DND-41 (cell line): ENCODE results near the gene C1orf210.
A peak's percentile ranks its signal among the peaks of the same experiment; 100 is the strongest.

Source experiments
- ATAC-seq: fragments of 200-7000 bp; cut with Tn5 transposase; 3 replicates; pipeline ENCODE4 v1.9.1; 2021; ENCODE audit warnings: low read depth; ENCODE audit not compliant: insufficient read depth
- DNase-seq: peaks from one replicate; pipeline ENCODE4 v3.0.0-alpha.2; 2020
- H2AFZ ChIP-seq: 2 replicates; pipeline ENCODE4 v1.6.0; 2012; ENCODE audit warnings: low read depth, low read length
- H3K27ac ChIP-seq: 2 replicates; pipeline ENCODE4 v1.5.1; 2012; ENCODE audit warnings: low read length, inconsistent platforms
- H3K27me3 ChIP-seq: fragments of 200-600 bp; sonication (generic); 2 replicates; pipeline ENCODE4 v1.6.0; 2012; ENCODE audit warnings: low read length, mild to moderate bottlenecking, inconsistent platforms; ENCODE audit not compliant: insufficient read depth, poor library complexity
- H3K36me3 ChIP-seq: 2 replicates; pipeline ENCODE4 v1.5.1; 2012; ENCODE audit warnings: low read length, inconsistent platforms; ENCODE audit not compliant: insufficient read depth
- H3K4me1 ChIP-seq: 2 replicates; pipeline ENCODE4 v1.5.1; 2012; ENCODE audit warnings: mild to moderate bottlenecking, low read length; ENCODE audit not compliant: insufficient read depth
- H3K4me2 ChIP-seq: 2 replicates; pipeline ENCODE4 v1.6.0; 2012; ENCODE audit warnings: mild to moderate bottlenecking, moderate library complexity, low read length, inconsistent platforms; ENCODE audit not compliant: insufficient read depth
- H3K4me3 ChIP-seq, 2 experiments: fragments of 200-600 bp in 1 of 2; shearing (Covaris generic) in 1 of 2; 2 replicates each; pipeline ENCODE4 v1.5.1; 2012 to 2016; ENCODE audit warnings: inconsistent platforms in 2 of 2, low read length in 2 of 2, mild to moderate bottlenecking in 2 of 2, low read depth in 1 of 2, moderate library complexity in 1 of 2
- H3K79me2 ChIP-seq: 2 replicates; pipeline ENCODE4 v1.6.0; 2012; ENCODE audit warnings: low read length, inconsistent platforms; ENCODE audit not compliant: insufficient read depth
- H3K9ac ChIP-seq: 2 replicates; pipeline ENCODE4 v1.6.0; 2012; ENCODE audit warnings: low read depth, mild to moderate bottlenecking, inconsistent platforms, low read length, moderate library complexity
- H3K9me3 ChIP-seq: 2 replicates; pipeline ENCODE4 v1.5.1; 2012; ENCODE audit warnings: low read length, moderate library complexity, mild to moderate bottlenecking, inconsistent platforms; ENCODE audit not compliant: insufficient read depth, severe bottlenecking
- H4K20me1 ChIP-seq: 2 replicates; pipeline ENCODE4 v1.6.0; 2012; ENCODE audit warnings: low read length; ENCODE audit not compliant: insufficient read depth
- CTCF ChIP-seq: IDR thresholded peaks from 2 replicates; pipeline ENCODE4 v1.5.1; 2012; ENCODE audit warnings: borderline replicate concordance, low read length, moderate library complexity, mild to moderate bottlenecking; ENCODE audit not compliant: poor library complexity, severe bottlenecking; ENCODE audit errors: extremely low read depth
- EZH2 ChIP-seq: IDR thresholded peaks from 3 replicates; pipeline ENCODE4 v1.6.1; 2012; ENCODE audit warnings: borderline replicate concordance, low read depth, mild to moderate bottlenecking, moderate library complexity, low read length, inconsistent platforms; ENCODE audit not compliant: severe bottlenecking

Gene C1orf210

GRCh38 chr1:43273708-43274107, 11.7 kb downstream of the C1orf210 start:
- no peak for TF ChIP-seq CTCF
- TF ChIP-seq EZH2, result no peak
- no peaks in the 10 kb centered on the region for H3K27me3 ChIP-seq
- no peaks in the 10 kb centered on the region for H3K79me2 ChIP-seq
- H4K20me1 ChIP-seq, result no peaks in the 10 kb centered on the region
- H3K4me1 ChIP-seq, result peaks cover 13% of the 10 kb centered on the region
- H3K9ac ChIP-seq, result no peak overlapping the region
- ATAC-seq (no peak), DNase-seq (no peak)
- peak overlapping the region; percentile 74 for H3K27ac ChIP-seq
- H3K36me3 ChIP-seq, result no peaks in the 10 kb centered on the region
- peak overlapping the region in 1 of 2 experiments; percentile 23; a peak in 2 of 4 replicates for H3K4me3 ChIP-seq
- no peak overlapping the region for H3K4me2 ChIP-seq
- H3K9me3 ChIP-seq, result peaks cover 8% of the 10 kb centered on the region
- peak overlapping the region; percentile 73 for H2AFZ ChIP-seq

- Histone ChIP-seq H3K79me2 (no peaks in the 10 kb centered on the region), H3K4me1 (peaks cover 13% of the 10 kb centered on the region), H4K20me1 (no peaks in the 10 kb centered on the region), H3K9ac (no peak overlapping the region), H3K9me3 (peaks cover 8% of the 10 kb centered on the region), H3K27me3 (no peaks in the 10 kb centered on the region), H3K4me2 (no peak overlapping the region), H2AFZ (no peak overlapping the region), H3K36me3 (no peaks in the 10 kb centered on the region), H3K27ac (no peak overlapping the region), H3K4me3 (no peak overlapping the region)
- no peak for TF ChIP-seq CTCF
- TF ChIP-seq EZH2, result no peak
- DNase-seq, result no peak
- ATAC-seq, result no peak
These were observed 12.5 kb downstream of the C1orf210 start for GRCh38 chr1:43272576-43273571.

GRCh38 chr1:43272161-43272560, 13.2 kb downstream of the C1orf210 start:
- no peak overlapping the region for H3K27ac ChIP-seq
- H3K4me3 ChIP-seq, result no peak overlapping the region
- ATAC-seq (no peak), DNase-seq (no peak)
- no peaks in the 10 kb centered on the region for H3K27me3 ChIP-seq
- no peak overlapping the region for H2AFZ ChIP-seq
- no peak overlapping the region for H3K9ac ChIP-seq
- no peak for TF ChIP-seq EZH2
- TF ChIP-seq CTCF, result no peak
- H3K4me2 ChIP-seq, result no peak overlapping the region
- no peaks in the 10 kb centered on the region for H3K36me3 ChIP-seq
- H3K4me1 ChIP-seq, result peaks cover 13% of the 10 kb centered on the region
- H3K9me3 ChIP-seq, result peaks cover 8% of the 10 kb centered on the region
- H4K20me1 ChIP-seq, result no peaks in the 10 kb centered on the region
- H3K79me2 ChIP-seq, result no peaks in the 10 kb centered on the region
